IPS-20b (cell line): Measurements from ENCODE around the gene THRAP3.

Source experiments
- H3K27ac ChIP-seq: one replicate; pipeline ENCODE4 v1.5.1; 2013; ENCODE audit warnings: low read length
- H3K27me3 ChIP-seq: 2 replicates; pipeline ENCODE4 v1.6.1; 2013; ENCODE audit warnings: mild to moderate bottlenecking, low read length, inconsistent platforms; ENCODE audit not compliant: insufficient read depth
- H3K36me3 ChIP-seq: 2 replicates; pipeline ENCODE4 v1.6.1; 2013; ENCODE audit warnings: low read depth, mild to moderate bottlenecking, inconsistent platforms, low read length, moderate library complexity; ENCODE audit not compliant: insufficient read depth
- H3K4me1 ChIP-seq: 2 replicates; pipeline ENCODE4 v1.6.1; 2013; ENCODE audit warnings: mild to moderate bottlenecking, control low read depth, inconsistent platforms, low read length, moderate library complexity; ENCODE audit not compliant: insufficient read depth
- H3K4me3 ChIP-seq: 2 replicates; pipeline ENCODE4 v1.5.1; 2013; ENCODE audit warnings: mild to moderate bottlenecking, low read length, inconsistent platforms
- H3K9ac ChIP-seq: 2 replicates; pipeline ENCODE4 v1.6.1; 2013; ENCODE audit warnings: low read depth, mild to moderate bottlenecking, inconsistent platforms, low read length, moderate library complexity
- H3K9me3 ChIP-seq: 2 replicates; pipeline ENCODE4 v1.6.1; 2013; ENCODE audit warnings: mild to moderate bottlenecking, low read depth, low read length, inconsistent platforms; ENCODE audit not compliant: insufficient read depth

THRAP3 gene

GRCh38 chr1:36339215-36339614 is 115.0 kb downstream of the THRAP3 start:
- H3K4me1 ChIP-seq, result no peaks in the 10 kb centered on the region
- H3K27ac ChIP-seq, result no peak overlapping the region
- H3K4me3 ChIP-seq, result no peak overlapping the region

GRCh38 chr1:36339615-36340014 is 115.4 kb downstream of the THRAP3 start:
- no peak overlapping the region for H3K4me3 ChIP-seq
- H3K9me3 ChIP-seq, result no peaks in the 10 kb centered on the region
- H3K9ac ChIP-seq, result no peak overlapping the region
- H3K27ac ChIP-seq, result no peak overlapping the region
- H3K4me1 ChIP-seq, result no peaks in the 10 kb centered on the region
- no peaks in the 10 kb centered on the region for H3K27me3 ChIP-seq
- H3K36me3 ChIP-seq, result peaks cover 14% of the 10 kb centered on the region; the same call in 1 of the 2 replicates

More at GRCh38 chr1:36339215-36339614, 115.0 kb downstream of the THRAP3 start:
- Histone ChIP-seq H3K36me3 (peaks cover 14% of the 10 kb centered on the region; the same call in 1 of the 2 replicates), H3K9me3 (no peaks in the 10 kb centered on the region), H3K27me3 (no peaks in the 10 kb centered on the region), H3K9ac (no peak overlapping the region)

GRCh38 chr1:36341626-36342320 is 117.5 kb downstream of the THRAP3 start:
- no peak overlapping the region for H3K4me3 ChIP-seq
- no peaks in the 10 kb centered on the region for H3K4me1 ChIP-seq
- H3K27me3 ChIP-seq, result no peaks in the 10 kb centered on the region
- no peak overlapping the region for H3K9ac ChIP-seq
- H3K36me3 ChIP-seq, result peaks cover 29% of the 10 kb centered on the region
- no peak overlapping the region for H3K27ac ChIP-seq
- H3K9me3 ChIP-seq, result no peaks in the 10 kb centered on the region

- H3K4me3 ChIP-seq, result no peak overlapping the region
- no peak overlapping the region for H3K27ac ChIP-seq
- H3K9me3 ChIP-seq, result no peaks in the 10 kb centered on the region
- no peak overlapping the region for H3K9ac ChIP-seq
- no peaks in the 10 kb centered on the region for H3K4me1 ChIP-seq
- H3K27me3 ChIP-seq, result no peaks in the 10 kb centered on the region
- peaks cover 36% of the 10 kb centered on the region for H3K36me3 ChIP-seq
Measured at GRCh38 chr1:36342426-36343185, 118.4 kb downstream of the THRAP3 start.

- no peak overlapping the region for H3K27ac ChIP-seq
Measured at GRCh38 chr1:36343651-36344394, 119.6 kb downstream of the THRAP3 start.

GRCh38 chr1:36344395-36344680 is 120.1 kb downstream of the THRAP3 start:
- no peak overlapping the region for H3K9ac ChIP-seq
- no peaks in the 10 kb centered on the region for H3K4me1 ChIP-seq
- no peak overlapping the region for H3K27ac ChIP-seq
- no peak overlapping the region for H3K4me3 ChIP-seq
- H3K36me3 ChIP-seq, result peaks cover 53% of the 10 kb centered on the region
- no peaks in the 10 kb centered on the region for H3K9me3 ChIP-seq
- H3K27me3 ChIP-seq, result no peaks in the 10 kb centered on the region

More at GRCh38 chr1:36343651-36344394, 119.6 kb downstream of the THRAP3 start:
- H3K9ac ChIP-seq, result no peak overlapping the region
- no peaks in the 10 kb centered on the region for H3K27me3 ChIP-seq
- H3K4me3 ChIP-seq, result no peak overlapping the region
- H3K9me3 ChIP-seq, result no peaks in the 10 kb centered on the region
- H3K36me3 ChIP-seq, result peaks cover 49% of the 10 kb centered on the region
- no peaks in the 10 kb centered on the region for H3K4me1 ChIP-seq

GRCh38 chr1:36345353-36345752 is 121.1 kb downstream of the THRAP3 start:
- Histone ChIP-seq H3K36me3 (peaks cover 53% of the 10 kb centered on the region), H3K27me3 (no peaks in the 10 kb centered on the region), H3K9me3 (no peaks in the 10 kb centered on the region), H3K9ac (no peak overlapping the region), H3K27ac (no peak overlapping the region), H3K4me3 (no peak overlapping the region), H3K4me1 (no peaks in the 10 kb centered on the region)

GRCh38 chr1:36346741-36347370 is 122.6 kb downstream of the THRAP3 start:
- no peak overlapping the region for H3K9ac ChIP-seq
- no peaks in the 10 kb centered on the region for H3K27me3 ChIP-seq
- no peaks in the 10 kb centered on the region for H3K9me3 ChIP-seq
- H3K36me3 ChIP-seq, result peaks cover 47% of the 10 kb centered on the region
- no peak overlapping the region for H3K4me3 ChIP-seq
- H3K4me1 ChIP-seq, result no peaks in the 10 kb centered on the region
- no peak overlapping the region for H3K27ac ChIP-seq

GRCh38 chr1:36349241-36349671 is 125.0 kb downstream of the THRAP3 start:
- Histone ChIP-seq H3K4me1 (peaks cover 7% of the 10 kb centered on the region; the same call in 1 of the 2 replicates), H3K36me3 (peaks cover 44% of the 10 kb centered on the region), H3K27ac (no peak overlapping the region), H3K9ac (no peak overlapping the region), H3K4me3 (no peak overlapping the region), H3K27me3 (no peaks in the 10 kb centered on the region), H3K9me3 (no peaks in the 10 kb centered on the region)

GRCh38 chr1:36349839-36350238 is 125.6 kb downstream of the THRAP3 start:
- no peak overlapping the region for H3K4me3 ChIP-seq
- H3K27ac ChIP-seq, result no peak overlapping the region
- H3K9me3 ChIP-seq, result no peaks in the 10 kb centered on the region
- H3K4me1 ChIP-seq, result peaks cover 7% of the 10 kb centered on the region; the same call in 1 of the 2 replicates
- no peaks in the 10 kb centered on the region for H3K27me3 ChIP-seq
- H3K9ac ChIP-seq, result no peak overlapping the region
- H3K36me3 ChIP-seq, result peaks cover 50% of the 10 kb centered on the region

- Histone ChIP-seq H3K27me3 (no peaks in the 10 kb centered on the region), H3K36me3 (peaks cover 51% of the 10 kb centered on the region), H3K27ac (no peak overlapping the region), H3K4me1 (peaks cover 7% of the 10 kb centered on the region; the same call in 1 of the 2 replicates), H3K9me3 (no peaks in the 10 kb centered on the region), H3K9ac (no peak overlapping the region), H3K4me3 (no peak overlapping the region)
Measured at GRCh38 chr1:36350659-36351226, 126.5 kb downstream of the THRAP3 start.
